Prostate gland (tissue), 2 donors: ENCODE results near the gene STIL. TPM values are rescaled to one million over a fixed set of nuclear protein-coding genes. Genes with fewer than 3 reads are reported as not detected.

ENCODE experiments used
- DNase-seq: peaks from one replicate; pipeline ENCODE4 v3.0.0-alpha.2; 2019; ENCODE audit warnings: low spot score
- H3K27ac ChIP-seq, 2 donors: fragments of 200-600 bp; sonication (generic); 2 replicates each; pipeline ENCODE4 v1.5.1; 2017 to 2019
- H3K27me3 ChIP-seq: fragments of 200-600 bp; sonication (generic); replicated peaks from 2 replicates; pipeline ENCODE4 v1.5.1; 2019; ENCODE audit not compliant: insufficient read depth
- H3K36me3 ChIP-seq, 2 donors: fragments of 200-600 bp; sonication (generic); 1 replicate in 1 of 2; 2 replicates in 1 of 2; pipeline versions ENCODE4 v1.5.1 to v1.8.1; 2017 to 2019
- H3K4me1 ChIP-seq: fragments of 200-600 bp; sonication (generic); replicated peaks from 2 replicates; pipeline ENCODE4 v1.5.1; 2019
- H3K4me3 ChIP-seq, 2 donors: fragments of 200-600 bp; sonication (generic); 2 replicates each; pipeline ENCODE4 v1.5.1; 2017 to 2019
- H3K9me3 ChIP-seq: fragments of 200-600 bp; sonication (generic); 2 replicates; pipeline ENCODE4 v1.5.1; 2017
- POLR2A ChIP-seq: fragments of 450-650 bp; IDR thresholded peaks from one replicate; pipeline ENCODE4 v1.6.1; 2016; ENCODE audit warnings: antibody characterized with exemption, mild to moderate bottlenecking
- POLR2AphosphoS5 ChIP-seq: sonication (generic); formaldehyde crosslinking; IDR thresholded peaks from one replicate; pipeline ENCODE4 v1.6.1; 2017; ENCODE audit warnings: antibody characterized with exemption
- WGBS: methylation state at CpG from one replicate; pipeline ENCODE4 v1.1.5; 2018; 5-methylcytosine and 5-hydroxymethylcytosine counted together
- intact Hi-C: fragments of 100-400 bp; cut with DNase I; formaldehyde crosslinking; loops from one replicate; pipeline ENCODE4 v1.14.2; 2022
- total RNA-seq, 2 donors: library from RNA; depleted of rRNA; stranded (reverse); fragments of >200 nt; gene quantifications; one replicate each; pipeline ENCODE4 v1.1.0, GENCODE V29; 2016
- TF ChIP-seq, protein P1 (sequence below), 4 experiments: fragments of 200-600 bp in 2 of 4; fragments of 450-650 bp in 2 of 4; sonication (generic) in 2 of 4; IDR thresholded peaks; 1 replicate in 3 of 4; 2 replicates in 1 of 4; pipeline ENCODE4 v1.5.1; 2016 to 2019; ENCODE audit warnings: antibody characterized with exemption in 4 of 4, mild to moderate bottlenecking in 2 of 4, moderate library complexity in 2 of 4

Gene STIL
- total RNA-seq, 2 donors from 2014 or later: 1.5 to 5.9 TPM

GRCh38 chr1:47219590-47220220, 94.2 kb downstream of the STIL start:
- TF ChIP-seq, protein P1, sequence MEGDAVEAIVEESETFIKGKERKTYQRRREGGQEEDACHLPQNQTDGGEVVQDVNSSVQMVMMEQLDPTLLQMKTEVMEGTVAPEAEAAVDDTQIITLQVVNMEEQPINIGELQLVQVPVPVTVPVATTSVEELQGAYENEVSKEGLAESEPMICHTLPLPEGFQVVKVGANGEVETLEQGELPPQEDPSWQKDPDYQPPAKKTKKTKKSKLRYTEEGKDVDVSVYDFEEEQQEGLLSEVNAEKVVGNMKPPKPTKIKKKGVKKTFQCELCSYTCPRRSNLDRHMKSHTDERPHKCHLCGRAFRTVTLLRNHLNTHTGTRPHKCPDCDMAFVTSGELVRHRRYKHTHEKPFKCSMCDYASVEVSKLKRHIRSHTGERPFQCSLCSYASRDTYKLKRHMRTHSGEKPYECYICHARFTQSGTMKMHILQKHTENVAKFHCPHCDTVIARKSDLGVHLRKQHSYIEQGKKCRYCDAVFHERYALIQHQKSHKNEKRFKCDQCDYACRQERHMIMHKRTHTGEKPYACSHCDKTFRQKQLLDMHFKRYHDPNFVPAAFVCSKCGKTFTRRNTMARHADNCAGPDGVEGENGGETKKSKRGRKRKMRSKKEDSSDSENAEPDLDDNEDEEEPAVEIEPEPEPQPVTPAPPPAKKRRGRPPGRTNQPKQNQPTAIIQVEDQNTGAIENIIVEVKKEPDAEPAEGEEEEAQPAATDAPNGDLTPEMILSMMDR (IDR thresholded peaks at IDR 0.05): no peak
- intact Hi-C loops: no loop called here
- no peaks in the 10 kb centered on the region for H3K4me1 ChIP-seq
- no peak overlapping the region for H3K27ac ChIP-seq
- H3K27me3 ChIP-seq: peaks cover 2% of the 10 kb centered on the region
- no peak overlapping the region for H3K4me3 ChIP-seq
- H3K9me3 ChIP-seq: no peaks in the 10 kb centered on the region
- H3K36me3 ChIP-seq: no peaks in the 10 kb centered on the region
- WGBS: 92% methylated on average over 23 of the region's 29 CpGs
- no peak for DNase-seq

- H3K4me3 ChIP-seq: no peak overlapping the region
- 98% methylated on average over 4 of the region's 4 CpGs for whole genome bisulfite sequencing
- H3K27ac ChIP-seq: no peak overlapping the region
- H3K27me3 ChIP-seq: peaks cover 2% of the 10 kb centered on the region
- TF ChIP-seq POLR2AphosphoS5 (no peak), POLR2A (no peak)
- TF ChIP-seq, protein P1 (IDR thresholded peaks at IDR 0.05): no peak
- H3K4me1 ChIP-seq: no peaks in the 10 kb centered on the region
- DNase-seq: no peak
- no peaks in the 10 kb centered on the region for H3K36me3 ChIP-seq
- H3K9me3 ChIP-seq: no peaks in the 10 kb centered on the region
- intact Hi-C loops: no loop called here
These were observed 94.9 kb downstream of the STIL start for GRCh38 chr1:47219001-47219400.

GRCh38 chr1:47216278-47217059, 97.5 kb downstream of the STIL start:
- Histone ChIP-seq H3K4me1 (no peaks in the 10 kb centered on the region), H3K36me3 (no peaks in the 10 kb centered on the region), H3K27me3 (no peaks in the 10 kb centered on the region), H3K4me3 (no peak overlapping the region), H3K9me3 (no peaks in the 10 kb centered on the region), H3K27ac (no peak overlapping the region)
- no peak for DNase-seq
- TF ChIP-seq POLR2A (no peak), POLR2AphosphoS5 (no peak)
- TF ChIP-seq, protein P1 (IDR thresholded peaks at IDR 0.05): no peak
- intact Hi-C loops: no loop called here
- 77% methylated on average over 12 of the region's 12 CpGs for WGBS

DNA sequence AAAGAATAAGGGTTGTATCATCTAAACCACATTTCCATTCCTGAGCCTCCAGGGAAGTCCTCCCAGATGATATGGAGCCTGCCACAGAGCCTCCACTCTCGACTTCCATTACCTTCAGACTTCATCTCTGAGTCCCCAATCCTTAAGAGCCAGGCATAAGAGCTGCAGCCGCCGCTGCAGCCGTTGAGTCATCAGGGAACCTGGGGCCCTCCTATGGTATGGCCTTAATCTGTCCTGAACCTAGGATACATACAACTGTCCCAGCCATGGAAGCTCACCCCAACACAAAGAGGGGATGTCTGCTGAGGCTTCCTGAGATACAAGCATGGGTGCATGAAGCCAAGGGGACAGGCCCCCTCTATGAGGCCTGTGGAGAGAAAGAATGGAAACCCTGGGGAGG, 98.2 kb downstream of the STIL start:
- DNase-seq: no peak
- no peaks in the 10 kb centered on the region for H3K27me3 ChIP-seq
- no peaks in the 10 kb centered on the region for H3K36me3 ChIP-seq
- H3K27ac ChIP-seq: no peak overlapping the region
- TF ChIP-seq POLR2A: no peak
- no peak for TF ChIP-seq POLR2AphosphoS5
- TF ChIP-seq, protein P1 (IDR thresholded peaks at IDR 0.05): no peak
- no peak overlapping the region for H3K4me3 ChIP-seq
- H3K9me3 ChIP-seq: no peaks in the 10 kb centered on the region
- no peaks in the 10 kb centered on the region for H3K4me1 ChIP-seq
- intact Hi-C loops: no loop called here
- 87% methylated on average over 4 of the region's 4 CpGs for WGBS

GRCh38 chr1:47214549-47214948, 99.4 kb downstream of the STIL start:
- intact Hi-C loops: no loop called here
- H3K4me1 ChIP-seq: no peaks in the 10 kb centered on the region
- H3K27me3 ChIP-seq: no peaks in the 10 kb centered on the region
- WGBS: 79% methylated on average over 3 of the region's 3 CpGs
- H3K4me3 ChIP-seq: no peak overlapping the region
- DNase-seq: no peak
- no peaks in the 10 kb centered on the region for H3K36me3 ChIP-seq
- H3K9me3 ChIP-seq: no peaks in the 10 kb centered on the region
- no peak for TF ChIP-seq POLR2A
- TF ChIP-seq, protein P1 (IDR thresholded peaks at IDR 0.05): no peak
- no peak for TF ChIP-seq POLR2AphosphoS5
- H3K27ac ChIP-seq: no peak overlapping the region
